K562 (cell line): ENCODE measurements around the gene RNF26.

ENCODE experiments used
- ATF2 ChIP-seq: sonication (generic); formaldehyde crosslinking; IDR thresholded peaks from 2 replicates; pipeline ENCODE4 v1.8.1; 2022; ENCODE audit warnings: missing genetic modification reagents
- BRCA1 ChIP-seq, 2 experiments: fragments of 450-650 bp in 1 of 2; sonication (generic) in 1 of 2; formaldehyde crosslinking in 1 of 2; IDR thresholded peaks; 2 replicates each; pipeline versions ENCODE4 v1.5.0 to v1.6.1; 2017 to 2020; ENCODE audit warnings: mild to moderate bottlenecking in 1 of 2, missing genetic modification reagents in 1 of 2
- CHD2 ChIP-seq: IDR thresholded peaks from 2 replicates; pipeline ENCODE4 v1.6.1; 2011; ENCODE audit warnings: low read depth, low read length
- HNRNPLL ChIP-seq: fragments of 200-400 bp; formaldehyde crosslinking; IDR thresholded peaks from 2 replicates; pipeline ENCODE4 v1.6.1; 2017; ENCODE audit warnings: low read length, low read depth, mild to moderate bottlenecking; ENCODE audit not compliant: poor library complexity, severe bottlenecking
- KAT2B ChIP-seq: IDR thresholded peaks from one replicate; pipeline ENCODE4 v1.6.1; 2012; ENCODE audit warnings: low read depth, mild to moderate bottlenecking, control low read depth, inconsistent platforms, low read length, moderate library complexity
- NFYB ChIP-seq: IDR thresholded peaks from 2 replicates; pipeline ENCODE4 v1.6.1; 2011; ENCODE audit warnings: mild to moderate bottlenecking, moderate library complexity; ENCODE audit not compliant: insufficient read length; ENCODE audit errors: extremely low read depth
- PBX2 ChIP-seq, 2 experiments: IDR thresholded peaks in 1 of 2; conservative IDR thresholded peaks in 1 of 2; 2 replicates each; pipeline ENCODE4 v1.6.1; 2016; ENCODE audit warnings: low read depth in 2 of 2, mild to moderate bottlenecking in 1 of 2, missing compliant biosample characterization in 1 of 2, missing genetic modification characterization in 1 of 2, moderate library complexity in 1 of 2
- PCBP2 ChIP-seq: fragments of 200-400 bp; formaldehyde crosslinking; IDR thresholded peaks from 2 replicates; pipeline ENCODE4 v1.6.1; 2018; ENCODE audit warnings: low read length, low read depth, mild to moderate bottlenecking, moderate library complexity; ENCODE audit not compliant: poor library complexity, severe bottlenecking
- PHB2 ChIP-seq: fragments of 450-650 bp; IDR thresholded peaks from 2 replicates; pipeline ENCODE4 v1.6.1; 2017; ENCODE audit warnings: low read depth
- REST ChIP-seq, 2 experiments: fragments of 450-650 bp; formaldehyde crosslinking in 1 of 2; IDR thresholded peaks; 2 replicates each; pipeline versions ENCODE4 v1.4.0 to v1.6.1; 2014 to 2020; ENCODE audit warnings: mild to moderate bottlenecking in 2 of 2, borderline replicate concordance in 1 of 2, low read depth in 1 of 2
- SIN3B ChIP-seq: fragments of 450-650 bp; IDR thresholded peaks from 2 replicates; pipeline ENCODE4 v1.6.1; 2017; ENCODE audit warnings: low read depth, mild to moderate bottlenecking, moderate library complexity
- TF ChIP-seq, protein P1 (sequence below), 3 experiments: IDR thresholded peaks in 2 of 3; conservative IDR thresholded peaks in 1 of 3; 2 replicates each; pipeline ENCODE4 v1.5.1; 2011 to 2012; ENCODE audit warnings: low read length in 3 of 3, mild to moderate bottlenecking in 3 of 3, control low read depth in 2 of 3, improper control_type of control experiment in 1 of 3, inconsistent platforms in 1 of 3, low read depth in 1 of 3, mixed read lengths in 1 of 3, moderate library complexity in 1 of 3; ENCODE audit not compliant: insufficient read depth in 2 of 3
- TF ChIP-seq, protein P2 (sequence below): fragments of 250-450 bp; sonication (Bioruptor Pico); IDR thresholded peaks from 2 replicates; pipeline ENCODE4 v1.5.0; 2022; ENCODE audit warnings: mild to moderate bottlenecking
- TF ChIP-seq, protein P3 (sequence below), 2 experiments: fragments of 250-450 bp in 1 of 2; fragments of 450-650 bp in 1 of 2; sonication (Bioruptor Pico) in 1 of 2; IDR thresholded peaks; 2 replicates each; pipeline versions ENCODE4 v1.6.1 to v1.8.0; 2016 to 2021; ENCODE audit warnings: mild to moderate bottlenecking in 2 of 2, moderate library complexity in 2 of 2, missing compliant biosample characterization in 1 of 2, missing genetic modification characterization in 1 of 2

- TF ChIP-seq PHB2, result no peak
- TF ChIP-seq, protein P1, sequence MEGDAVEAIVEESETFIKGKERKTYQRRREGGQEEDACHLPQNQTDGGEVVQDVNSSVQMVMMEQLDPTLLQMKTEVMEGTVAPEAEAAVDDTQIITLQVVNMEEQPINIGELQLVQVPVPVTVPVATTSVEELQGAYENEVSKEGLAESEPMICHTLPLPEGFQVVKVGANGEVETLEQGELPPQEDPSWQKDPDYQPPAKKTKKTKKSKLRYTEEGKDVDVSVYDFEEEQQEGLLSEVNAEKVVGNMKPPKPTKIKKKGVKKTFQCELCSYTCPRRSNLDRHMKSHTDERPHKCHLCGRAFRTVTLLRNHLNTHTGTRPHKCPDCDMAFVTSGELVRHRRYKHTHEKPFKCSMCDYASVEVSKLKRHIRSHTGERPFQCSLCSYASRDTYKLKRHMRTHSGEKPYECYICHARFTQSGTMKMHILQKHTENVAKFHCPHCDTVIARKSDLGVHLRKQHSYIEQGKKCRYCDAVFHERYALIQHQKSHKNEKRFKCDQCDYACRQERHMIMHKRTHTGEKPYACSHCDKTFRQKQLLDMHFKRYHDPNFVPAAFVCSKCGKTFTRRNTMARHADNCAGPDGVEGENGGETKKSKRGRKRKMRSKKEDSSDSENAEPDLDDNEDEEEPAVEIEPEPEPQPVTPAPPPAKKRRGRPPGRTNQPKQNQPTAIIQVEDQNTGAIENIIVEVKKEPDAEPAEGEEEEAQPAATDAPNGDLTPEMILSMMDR (IDR thresholded peaks at IDR 0.05 in 2 of 3, conservative IDR thresholded peaks at IDR 0.05 in 1 of 3; ENCODE audit: insufficient read depth in 2 of 3, low read depth in 1 of 3, low read length in 3 of 3), result no peak
- TF ChIP-seq KAT2B, result no peak
- TF ChIP-seq, protein P2, sequence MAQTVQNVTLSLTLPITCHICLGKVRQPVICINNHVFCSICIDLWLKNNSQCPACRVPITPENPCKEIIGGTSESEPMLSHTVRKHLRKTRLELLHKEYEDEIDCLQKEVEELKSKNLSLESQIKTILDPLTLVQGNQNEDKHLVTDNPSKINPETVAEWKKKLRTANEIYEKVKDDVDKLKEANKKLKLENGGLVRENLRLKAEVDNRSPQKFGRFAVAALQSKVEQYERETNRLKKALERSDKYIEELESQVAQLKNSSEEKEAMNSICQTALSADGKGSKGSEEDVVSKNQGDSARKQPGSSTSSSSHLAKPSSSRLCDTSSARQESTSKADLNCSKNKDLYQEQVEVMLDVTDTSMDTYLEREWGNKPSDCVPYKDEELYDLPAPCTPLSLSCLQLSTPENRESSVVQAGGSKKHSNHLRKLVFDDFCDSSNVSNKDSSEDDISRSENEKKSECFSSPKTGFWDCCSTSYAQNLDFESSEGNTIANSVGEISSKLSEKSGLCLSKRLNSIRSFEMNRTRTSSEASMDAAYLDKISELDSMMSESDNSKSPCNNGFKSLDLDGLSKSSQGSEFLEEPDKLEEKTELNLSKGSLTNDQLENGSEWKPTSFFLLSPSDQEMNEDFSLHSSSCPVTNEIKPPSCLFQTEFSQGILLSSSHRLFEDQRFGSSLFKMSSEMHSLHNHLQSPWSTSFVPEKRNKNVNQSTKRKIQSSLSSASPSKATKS (CRISPR knock-in tag), result no peak
- TF ChIP-seq BRCA1 (IDR thresholded peaks at IDR 0.05), result no peak
- TF ChIP-seq BRCA1 (CRISPR knock-in tag; IDR thresholded peaks at IDR 0.05), result no peak
- no peak for TF ChIP-seq ATF2
- no peak for TF ChIP-seq NFYB
- no peak for TF ChIP-seq SIN3B
- TF ChIP-seq CHD2, result no peak
- TF ChIP-seq, protein P3, sequence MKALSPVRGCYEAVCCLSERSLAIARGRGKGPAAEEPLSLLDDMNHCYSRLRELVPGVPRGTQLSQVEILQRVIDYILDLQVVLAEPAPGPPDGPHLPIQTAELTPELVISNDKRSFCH (CRISPR knock-in tag; IDR thresholded peaks at IDR 0.05), result no peak
- TF ChIP-seq, protein P3 (tag; IDR thresholded peaks at IDR 0.05), result no peak
- TF ChIP-seq PCBP2, result no peak
- TF ChIP-seq REST (IDR thresholded peaks at IDR 0.05; ENCODE audit: borderline replicate concordance), result no peak
- TF ChIP-seq REST (CRISPR knock-in tag; IDR thresholded peaks at IDR 0.05; ENCODE audit: low read depth), result no peak
- no peak for TF ChIP-seq PBX2 (CRISPR knock-in tag; IDR thresholded peaks at IDR 0.05; ENCODE audit: low read depth)
- TF ChIP-seq PBX2 (tag; conservative IDR thresholded peaks at IDR 0.05; ENCODE audit: low read depth), result no peak
- no peak for TF ChIP-seq HNRNPLL
Measured at GRCh38 chr11:119300198-119300964, 33.9 kb upstream of the RNF26 start.
